WTC11 (cell line): Measurements from ENCODE around the gene MUC21.

Experiments
- CREB1 ChIP-seq: sonication (generic); formaldehyde crosslinking; IDR thresholded peaks from 2 replicates; pipeline ENCODE4 v1.8.0; 2023; ENCODE audit warnings: mild to moderate bottlenecking, missing genetic modification reagents
- ETV6 ChIP-seq: sonication (generic); formaldehyde crosslinking; IDR thresholded peaks from 2 replicates; pipeline ENCODE4 v1.8.1; 2022; ENCODE audit warnings: mild to moderate bottlenecking, missing genetic modification reagents
- FOXJ3 ChIP-seq: sonication (generic); formaldehyde crosslinking; IDR thresholded peaks from 2 replicates; pipeline ENCODE4 v1.9.0; 2021; ENCODE audit warnings: missing genetic modification reagents, mild to moderate bottlenecking, borderline replicate concordance
- JUN ChIP-seq: sonication (generic); formaldehyde crosslinking; IDR thresholded peaks from 2 replicates; pipeline ENCODE4 v1.8.0; 2023; ENCODE audit warnings: mild to moderate bottlenecking, missing genetic modification reagents
- MXD4 ChIP-seq: fragments of 250-450 bp; sonication (Bioruptor Pico); IDR thresholded peaks from 2 replicates; pipeline ENCODE4 v1.8.0; 2021; ENCODE audit warnings: mild to moderate bottlenecking, moderate library complexity, borderline replicate concordance
- NFE2L1 ChIP-seq: sonication (generic); formaldehyde crosslinking; IDR thresholded peaks from 2 replicates; pipeline ENCODE4 v1.8.1; 2023; ENCODE audit warnings: missing genetic modification reagents
- SMAD3 ChIP-seq: sonication (generic); formaldehyde crosslinking; IDR thresholded peaks from 2 replicates; pipeline ENCODE4 v1.8.0; 2022; ENCODE audit warnings: missing genetic modification reagents, mild to moderate bottlenecking, borderline replicate concordance
- SP1 ChIP-seq: sonication (generic); formaldehyde crosslinking; conservative IDR thresholded peaks from 2 replicates; pipeline ENCODE4 v1.8.1; 2022; ENCODE audit warnings: missing genetic modification reagents
- TF ChIP-seq, protein P1 (sequence below): fragments of 200-600 bp; IDR thresholded peaks from 2 replicates; pipeline ENCODE4 v1.8.0; 2022; ENCODE audit warnings: antibody characterized with exemption
- TF ChIP-seq, protein P2 (sequence below): sonication (generic); formaldehyde crosslinking; IDR thresholded peaks from 2 replicates; pipeline ENCODE4 v1.8.1; 2022; ENCODE audit warnings: low read depth, mild to moderate bottlenecking, moderate library complexity, missing genetic modification reagents, borderline replicate concordance
- TF ChIP-seq, protein P3 (sequence below): sonication (generic); formaldehyde crosslinking; IDR thresholded peaks from 2 replicates; pipeline ENCODE4 v1.8.0; 2022; ENCODE audit warnings: mild to moderate bottlenecking, missing genetic modification reagents
- TF ChIP-seq, protein P4 (sequence below): sonication (generic); formaldehyde crosslinking; IDR thresholded peaks from 2 replicates; pipeline ENCODE4 v1.8.0; 2022; ENCODE audit warnings: mild to moderate bottlenecking, missing genetic modification reagents

DNA sequence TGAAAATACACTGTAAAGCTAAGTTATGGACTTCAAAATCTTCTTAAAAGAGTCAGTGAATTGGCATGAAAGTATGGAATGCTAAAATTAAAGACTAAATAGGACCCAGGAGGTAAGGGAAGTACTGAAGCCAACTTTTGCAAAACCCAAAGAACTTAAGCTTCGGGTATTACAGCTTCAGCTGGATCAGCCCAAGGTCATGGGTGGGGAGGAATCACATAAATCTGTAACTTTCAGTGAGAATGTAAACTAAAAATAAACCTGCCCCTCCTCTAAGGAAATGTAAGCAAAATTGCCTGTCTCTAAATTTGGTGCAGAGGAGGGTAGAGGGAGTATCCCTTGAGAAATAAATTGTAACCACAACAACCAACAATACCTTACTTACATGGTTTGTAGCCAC lies 4.4 kb upstream of the MUC21 start:
- no peak for TF ChIP-seq SP1 (CRISPR knock-in tag)
- TF ChIP-seq, protein P1, sequence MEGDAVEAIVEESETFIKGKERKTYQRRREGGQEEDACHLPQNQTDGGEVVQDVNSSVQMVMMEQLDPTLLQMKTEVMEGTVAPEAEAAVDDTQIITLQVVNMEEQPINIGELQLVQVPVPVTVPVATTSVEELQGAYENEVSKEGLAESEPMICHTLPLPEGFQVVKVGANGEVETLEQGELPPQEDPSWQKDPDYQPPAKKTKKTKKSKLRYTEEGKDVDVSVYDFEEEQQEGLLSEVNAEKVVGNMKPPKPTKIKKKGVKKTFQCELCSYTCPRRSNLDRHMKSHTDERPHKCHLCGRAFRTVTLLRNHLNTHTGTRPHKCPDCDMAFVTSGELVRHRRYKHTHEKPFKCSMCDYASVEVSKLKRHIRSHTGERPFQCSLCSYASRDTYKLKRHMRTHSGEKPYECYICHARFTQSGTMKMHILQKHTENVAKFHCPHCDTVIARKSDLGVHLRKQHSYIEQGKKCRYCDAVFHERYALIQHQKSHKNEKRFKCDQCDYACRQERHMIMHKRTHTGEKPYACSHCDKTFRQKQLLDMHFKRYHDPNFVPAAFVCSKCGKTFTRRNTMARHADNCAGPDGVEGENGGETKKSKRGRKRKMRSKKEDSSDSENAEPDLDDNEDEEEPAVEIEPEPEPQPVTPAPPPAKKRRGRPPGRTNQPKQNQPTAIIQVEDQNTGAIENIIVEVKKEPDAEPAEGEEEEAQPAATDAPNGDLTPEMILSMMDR = no peak
- TF ChIP-seq CREB1 (CRISPR knock-in tag) = no peak
- no peak for TF ChIP-seq ETV6
- TF ChIP-seq, protein P2, sequence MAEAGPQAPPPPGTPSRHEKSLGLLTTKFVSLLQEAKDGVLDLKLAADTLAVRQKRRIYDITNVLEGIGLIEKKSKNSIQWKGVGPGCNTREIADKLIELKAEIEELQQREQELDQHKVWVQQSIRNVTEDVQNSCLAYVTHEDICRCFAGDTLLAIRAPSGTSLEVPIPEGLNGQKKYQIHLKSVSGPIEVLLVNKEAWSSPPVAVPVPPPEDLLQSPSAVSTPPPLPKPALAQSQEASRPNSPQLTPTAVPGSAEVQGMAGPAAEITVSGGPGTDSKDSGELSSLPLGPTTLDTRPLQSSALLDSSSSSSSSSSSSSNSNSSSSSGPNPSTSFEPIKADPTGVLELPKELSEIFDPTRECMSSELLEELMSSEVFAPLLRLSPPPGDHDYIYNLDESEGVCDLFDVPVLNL (CRISPR knock-in tag) = no peak
- TF ChIP-seq NFE2L1 = no peak
- no peak for TF ChIP-seq SMAD3 (CRISPR knock-in tag)
- TF ChIP-seq, protein P3, sequence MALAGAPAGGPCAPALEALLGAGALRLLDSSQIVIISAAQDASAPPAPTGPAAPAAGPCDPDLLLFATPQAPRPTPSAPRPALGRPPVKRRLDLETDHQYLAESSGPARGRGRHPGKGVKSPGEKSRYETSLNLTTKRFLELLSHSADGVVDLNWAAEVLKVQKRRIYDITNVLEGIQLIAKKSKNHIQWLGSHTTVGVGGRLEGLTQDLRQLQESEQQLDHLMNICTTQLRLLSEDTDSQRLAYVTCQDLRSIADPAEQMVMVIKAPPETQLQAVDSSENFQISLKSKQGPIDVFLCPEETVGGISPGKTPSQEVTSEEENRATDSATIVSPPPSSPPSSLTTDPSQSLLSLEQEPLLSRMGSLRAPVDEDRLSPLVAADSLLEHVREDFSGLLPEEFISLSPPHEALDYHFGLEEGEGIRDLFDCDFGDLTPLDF (CRISPR knock-in tag) = no peak
- no peak for TF ChIP-seq MXD4 (CRISPR knock-in tag)
- no peak for TF ChIP-seq JUN (CRISPR knock-in tag)
- TF ChIP-seq FOXJ3 (CRISPR knock-in tag) = no peak
- TF ChIP-seq, protein P4, sequence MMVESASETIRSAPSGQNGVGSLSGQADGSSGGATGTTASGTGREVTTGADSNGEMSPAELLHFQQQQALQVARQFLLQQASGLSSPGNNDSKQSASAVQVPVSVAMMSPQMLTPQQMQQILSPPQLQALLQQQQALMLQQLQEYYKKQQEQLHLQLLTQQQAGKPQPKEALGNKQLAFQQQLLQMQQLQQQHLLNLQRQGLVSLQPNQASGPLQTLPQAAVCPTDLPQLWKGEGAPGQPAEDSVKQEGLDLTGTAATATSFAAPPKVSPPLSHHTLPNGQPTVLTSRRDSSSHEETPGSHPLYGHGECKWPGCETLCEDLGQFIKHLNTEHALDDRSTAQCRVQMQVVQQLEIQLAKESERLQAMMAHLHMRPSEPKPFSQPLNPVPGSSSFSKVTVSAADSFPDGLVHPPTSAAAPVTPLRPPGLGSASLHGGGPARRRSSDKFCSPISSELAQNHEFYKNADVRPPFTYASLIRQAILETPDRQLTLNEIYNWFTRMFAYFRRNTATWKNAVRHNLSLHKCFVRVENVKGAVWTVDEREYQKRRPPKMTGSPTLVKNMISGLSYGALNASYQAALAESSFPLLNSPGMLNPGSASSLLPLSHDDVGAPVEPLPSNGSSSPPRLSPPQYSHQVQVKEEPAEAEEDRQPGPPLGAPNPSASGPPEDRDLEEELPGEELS (CRISPR knock-in tag) = no peak
